HCT116 (cell line): Measurements from ENCODE around the gene PRRC2A. TPM values are rescaled to one million over a fixed set of nuclear protein-coding genes. Genes with fewer than 3 reads are reported as not detected.

Source experiments
- ATAC-seq: fragments of 200-7000 bp; cut with Tn5 transposase; 2 replicates; pipeline ENCODE4 v1.9.1; 2020; ENCODE audit warnings: mild to moderate bottlenecking, moderate library complexity
- BruUV-seq: library from RNA; stranded (reverse); fragments of 400-500 nt; replicated peaks from 2 replicates; lab custom pipeline; 2021; lab: Mats Ljungman, UMichigan
- CTCF ChIA-PET: fragments of 300-600 bp; sonication (Branson Sonifier 250); formaldehyde crosslinking; loops from one replicate; lab custom pipeline; 2021; ENCODE audit warnings: antibody characterized with exemption; lab: Charles Lee
- POLR2A ChIA-PET: fragments of 300-600, 350-600 bp; sonication (Branson Sonifier 250); formaldehyde crosslinking; loops from one replicate; lab custom pipeline; 2021; ENCODE audit warnings: antibody characterized with exemption; lab: Charles Lee
- RAD21 ChIA-PET, 2 experiments: fragments of 300-600 bp; sonication (Branson Sonifier 250); formaldehyde crosslinking; loops; one replicate each; lab custom pipeline; 2023; ENCODE audit warnings: low total read pairs in 2 of 2; ENCODE audit not compliant: uncharacterized antibody in 2 of 2, unreplicated experiment in 2 of 2, low non-redundant PET in 1 of 2; lab: Charles Lee
- DNase-seq: peaks from one replicate; pipeline ENCODE4 v3.0.0-alpha.2; 2010; ENCODE audit warnings: low read depth, low spot score
- H2AFZ ChIP-seq: fragments of 200-600 bp; shearing (Covaris generic), sonication (generic); 2 replicates; pipeline ENCODE4 v1.6.1; 2017; ENCODE audit warnings: low read depth, mixed run types, mixed read lengths, antibody characterized with exemption, low read length; ENCODE audit not compliant: poor library complexity, severe bottlenecking
- H3K27ac ChIP-seq: 2 replicates; pipeline ENCODE4 v1.5.1; 2012; ENCODE audit warnings: low read depth, low read length
- H3K27me3 ChIP-seq: fragments of 200-600 bp; sonication (generic); 2 replicates; pipeline ENCODE4 v1.6.1; 2016; ENCODE audit warnings: mixed run types, low read length, mixed read lengths; ENCODE audit not compliant: insufficient read depth
- H3K36me3 ChIP-seq, 2 experiments: fragments of 200-500 bp in 1 of 2; fragments of 200-600 bp in 1 of 2; sonication (Bioruptor generic) in 1 of 2; sonication (generic) in 1 of 2; 2 replicates each; pipeline versions ENCODE4 v1.5.1 to v1.6.1; 2014 to 2016; ENCODE audit warnings: low read length in 2 of 2, inconsistent platforms in 1 of 2, mixed read lengths in 1 of 2, mixed run types in 1 of 2; ENCODE audit not compliant: insufficient read depth in 2 of 2, control insufficient read depth in 1 of 2
- H3K4me1 ChIP-seq, 2 experiments: fragments of 200-600 bp in 1 of 2; sonication (generic) in 1 of 2; 2 replicates each; pipeline versions ENCODE4 v1.5.1 to v1.6.1; 2012 to 2017; ENCODE audit warnings: low read length in 2 of 2, inconsistent platforms in 1 of 2, mild to moderate bottlenecking in 1 of 2, mixed read lengths in 1 of 2, mixed run types in 1 of 2, moderate library complexity in 1 of 2; ENCODE audit not compliant: insufficient read depth in 2 of 2, control insufficient read depth in 1 of 2
- H3K4me2 ChIP-seq: fragments of 200-600 bp; sonication (generic); 2 replicates; pipeline ENCODE4 v1.6.1; 2017; ENCODE audit warnings: mixed run types, low read length, mixed read lengths
- H3K4me3 ChIP-seq, 2 experiments: fragments of 200-600 bp in 1 of 2; sonication (generic) in 1 of 2; replicated peaks in 1 of 2; 2 replicates each; pipeline ENCODE4 v1.5.1; 2011 to 2016; ENCODE audit warnings: low read length in 2 of 2, control low read depth in 1 of 2, low read depth in 1 of 2, mild to moderate bottlenecking in 1 of 2, mixed read lengths in 1 of 2, mixed run types in 1 of 2
- H3K79me2 ChIP-seq: fragments of 200-600 bp; sonication (generic); 2 replicates; pipeline ENCODE4 v1.6.1; 2017; ENCODE audit warnings: mild to moderate bottlenecking, mixed run types, low read length, moderate library complexity, mixed read lengths; ENCODE audit not compliant: insufficient read depth
- H3K9ac ChIP-seq: fragments of 200-600 bp; sonication (generic); 2 replicates; pipeline ENCODE4 v1.6.1; 2016; ENCODE audit warnings: low read length, mixed read lengths
- H3K9me2 ChIP-seq: fragments of 200-600 bp; sonication (generic), shearing (Covaris generic); 2 replicates; pipeline ENCODE4 v1.6.1; 2017; ENCODE audit warnings: mixed run types, mild to moderate bottlenecking, moderate library complexity; ENCODE audit not compliant: insufficient read depth
- H3K9me3 ChIP-seq, 2 experiments: fragments of 200-500 bp in 1 of 2; fragments of 200-600 bp in 1 of 2; sonication (Bioruptor generic) in 1 of 2; sonication (generic) in 1 of 2; 2 replicates each; pipeline ENCODE4 v1.6.1; 2014 to 2017; ENCODE audit warnings: low read length in 2 of 2, mixed read lengths in 2 of 2, inconsistent platforms in 1 of 2, low read depth in 1 of 2, mild to moderate bottlenecking in 1 of 2, mixed run types in 1 of 2, moderate library complexity in 1 of 2; ENCODE audit not compliant: control insufficient read depth in 1 of 2, insufficient read depth in 1 of 2
- H4K20me1 ChIP-seq: fragments of 200-600 bp; sonication (generic), shearing (Covaris generic); 2 replicates; pipeline ENCODE4 v1.6.1; 2017; ENCODE audit warnings: mixed run types, mild to moderate bottlenecking, moderate library complexity; ENCODE audit not compliant: insufficient read depth
- CEBPB ChIP-seq: IDR thresholded peaks from 2 replicates; pipeline ENCODE4 v1.6.1; 2012; ENCODE audit warnings: low read depth
- ELF1 ChIP-seq: IDR thresholded peaks from 2 replicates; pipeline ENCODE4 v1.6.1; 2012; ENCODE audit warnings: low read depth, borderline replicate concordance
- EZH2 ChIP-seq: fragments of 200-600 bp; sonication (generic); IDR thresholded peaks from 2 replicates; pipeline ENCODE4 v1.6.1; 2017; ENCODE audit warnings: antibody characterized with exemption, mixed run types
- FOSL1 ChIP-seq: IDR thresholded peaks from 2 replicates; pipeline ENCODE4 v1.6.1; 2012; ENCODE audit warnings: low read depth
- POLR2A ChIP-seq: IDR thresholded peaks from 2 replicates; pipeline ENCODE4 v1.7.0; 2011; ENCODE audit warnings: borderline replicate concordance; ENCODE audit not compliant: insufficient read depth, insufficient read length; ENCODE audit errors: extremely low read depth
- SIN3A ChIP-seq: IDR thresholded peaks from 2 replicates; pipeline ENCODE4 v1.6.1; 2012; ENCODE audit warnings: low read depth
- SP1 ChIP-seq: IDR thresholded peaks from 2 replicates; pipeline ENCODE4 v1.6.1; 2012; ENCODE audit warnings: low read depth
- SRF ChIP-seq: IDR thresholded peaks from 2 replicates; pipeline ENCODE4 v1.6.1; 2012; ENCODE audit warnings: low read depth
- TCF7L2 ChIP-seq: IDR thresholded peaks from 2 replicates; pipeline ENCODE4 v1.7.0; 2011; ENCODE audit warnings: borderline replicate concordance, inconsistent platforms; ENCODE audit not compliant: insufficient read depth, insufficient read length; ENCODE audit errors: extremely low read depth
- YY1 ChIP-seq: IDR thresholded peaks from 2 replicates; pipeline ENCODE4 v1.6.1; 2011; ENCODE audit warnings: low read length, low read depth, moderate library complexity, mild to moderate bottlenecking; ENCODE audit not compliant: insufficient replicate concordance; ENCODE audit errors: extremely low read depth
- ZFX ChIP-seq: fragments of 450-650 bp; IDR thresholded peaks from 2 replicates; pipeline ENCODE4 v1.6.1; 2017
- ZNF274 ChIP-seq: fragments of 200-500 bp; sonication (Bioruptor generic); IDR thresholded peaks from 2 replicates; pipeline ENCODE4 v1.6.1; 2014; ENCODE audit warnings: mild to moderate bottlenecking, low read depth, low read length, inconsistent platforms
- intact Hi-C: fragments of 100-400 bp; cut with micrococcal nuclease; formaldehyde crosslinking; loops from 2 replicates; pipeline ENCODE4 v1.10.0; 2022
- total RNA-seq: library from RNA; stranded (reverse); gene quantifications from one replicate; pipeline ENCODE4 v1.2.1, GENCODE V29; 2021; ENCODE audit not compliant: unreplicated experiment
- TF ChIP-seq, protein P1 (sequence below): IDR thresholded peaks from 2 replicates; pipeline ENCODE4 v1.6.1; 2012; ENCODE audit warnings: low read depth
- TF ChIP-seq, protein P2 (sequence below): IDR thresholded peaks from 2 replicates; pipeline ENCODE4 v1.6.1; 2012
- TF ChIP-seq, protein P3 (sequence below), 3 experiments: fragments of 200-600 bp in 1 of 3; sonication (generic) in 1 of 3; IDR thresholded peaks in 2 of 3; conservative IDR thresholded peaks in 1 of 3; 2 replicates each; pipeline ENCODE4 v1.5.1; 2012 to 2017; ENCODE audit warnings: low read depth in 2 of 3, low read length in 2 of 3, antibody characterized with exemption in 1 of 3, borderline replicate concordance in 1 of 3, control low read depth in 1 of 3, mild to moderate bottlenecking in 1 of 3, mixed read lengths in 1 of 3, mixed run types in 1 of 3, moderate library complexity in 1 of 3; ENCODE audit not compliant: insufficient read depth in 1 of 3
- TF ChIP-seq, protein P4 (sequence below): IDR thresholded peaks from 2 replicates; pipeline ENCODE4 v1.6.1; 2012
- TF ChIP-seq, protein P5 (sequence below): IDR thresholded peaks from 2 replicates; pipeline ENCODE4 v1.6.1; 2011; ENCODE audit warnings: mild to moderate bottlenecking, low read length, moderate library complexity; ENCODE audit not compliant: insufficient replicate concordance; ENCODE audit errors: extremely low read depth

The PRRC2A gene
- total RNA-seq, 1 experiment from 2014 or later, result 250 TPM

DNA sequence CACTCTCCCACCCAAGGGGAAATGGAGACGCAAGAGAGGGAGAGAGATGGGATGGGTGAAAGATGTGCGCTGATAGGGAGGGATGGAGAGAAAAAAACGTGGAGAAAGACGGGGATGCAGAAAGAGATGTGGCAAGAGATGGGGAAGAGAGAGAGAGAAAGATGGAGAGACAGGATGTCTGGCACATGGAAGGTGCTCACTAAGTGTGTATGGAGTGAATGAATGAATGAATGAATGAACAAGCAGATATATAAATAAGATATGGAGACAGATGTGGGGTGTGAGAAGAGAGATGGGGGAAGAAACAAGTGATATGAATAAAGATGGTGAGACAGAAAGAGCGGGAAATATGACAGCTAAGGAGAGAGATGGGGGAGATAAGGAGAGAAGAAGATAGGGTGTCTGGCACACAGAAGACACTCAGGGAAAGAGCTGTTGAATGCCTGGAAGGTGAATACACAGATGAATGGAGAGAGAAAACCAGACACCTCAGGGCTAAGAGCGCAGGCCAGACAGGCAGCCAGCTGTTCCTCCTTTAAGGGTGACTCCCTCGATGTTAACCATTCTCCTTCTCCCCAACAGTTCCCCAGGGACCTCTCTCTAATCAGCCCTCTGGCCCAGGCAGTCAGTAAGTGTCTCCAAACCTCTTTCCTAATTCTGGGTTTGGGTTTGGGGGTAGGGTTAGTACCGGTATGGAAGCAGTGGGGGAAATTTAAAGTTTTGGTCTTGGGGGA, 44.4 kb upstream of the PRRC2A start:
- ChIA-PET POLR2A (interaction anchor here (0.8 kb wide), 1 partner anchor 76 kb away, joined by 3 read pairs; no protein-coding TSS in a partner anchor), CTCF (interaction anchor here (0.9 kb wide), 1 partner anchor 22 kb away, joined by 3 read pairs; no protein-coding TSS in a partner anchor), RAD21 (no interaction called here)
- intact Hi-C loops, result no loop called here
- no peak overlapping the region for H3K9ac ChIP-seq
- no peaks in the 10 kb centered on the region for H3K79me2 ChIP-seq
- DNase-seq, result no peak
- no peak for TF ChIP-seq CEBPB
- TF ChIP-seq POLR2A, result no peak
- TF ChIP-seq ZFX, result no peak
- TF ChIP-seq EZH2, result no peak
- TF ChIP-seq, protein P1, sequence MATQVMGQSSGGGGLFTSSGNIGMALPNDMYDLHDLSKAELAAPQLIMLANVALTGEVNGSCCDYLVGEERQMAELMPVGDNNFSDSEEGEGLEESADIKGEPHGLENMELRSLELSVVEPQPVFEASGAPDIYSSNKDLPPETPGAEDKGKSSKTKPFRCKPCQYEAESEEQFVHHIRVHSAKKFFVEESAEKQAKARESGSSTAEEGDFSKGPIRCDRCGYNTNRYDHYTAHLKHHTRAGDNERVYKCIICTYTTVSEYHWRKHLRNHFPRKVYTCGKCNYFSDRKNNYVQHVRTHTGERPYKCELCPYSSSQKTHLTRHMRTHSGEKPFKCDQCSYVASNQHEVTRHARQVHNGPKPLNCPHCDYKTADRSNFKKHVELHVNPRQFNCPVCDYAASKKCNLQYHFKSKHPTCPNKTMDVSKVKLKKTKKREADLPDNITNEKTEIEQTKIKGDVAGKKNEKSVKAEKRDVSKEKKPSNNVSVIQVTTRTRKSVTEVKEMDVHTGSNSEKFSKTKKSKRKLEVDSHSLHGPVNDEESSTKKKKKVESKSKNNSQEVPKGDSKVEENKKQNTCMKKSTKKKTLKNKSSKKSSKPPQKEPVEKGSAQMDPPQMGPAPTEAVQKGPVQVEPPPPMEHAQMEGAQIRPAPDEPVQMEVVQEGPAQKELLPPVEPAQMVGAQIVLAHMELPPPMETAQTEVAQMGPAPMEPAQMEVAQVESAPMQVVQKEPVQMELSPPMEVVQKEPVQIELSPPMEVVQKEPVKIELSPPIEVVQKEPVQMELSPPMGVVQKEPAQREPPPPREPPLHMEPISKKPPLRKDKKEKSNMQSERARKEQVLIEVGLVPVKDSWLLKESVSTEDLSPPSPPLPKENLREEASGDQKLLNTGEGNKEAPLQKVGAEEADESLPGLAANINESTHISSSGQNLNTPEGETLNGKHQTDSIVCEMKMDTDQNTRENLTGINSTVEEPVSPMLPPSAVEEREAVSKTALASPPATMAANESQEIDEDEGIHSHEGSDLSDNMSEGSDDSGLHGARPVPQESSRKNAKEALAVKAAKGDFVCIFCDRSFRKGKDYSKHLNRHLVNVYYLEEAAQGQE, result no peak
- no peak for TF ChIP-seq TCF7L2
- TF ChIP-seq, protein P2, sequence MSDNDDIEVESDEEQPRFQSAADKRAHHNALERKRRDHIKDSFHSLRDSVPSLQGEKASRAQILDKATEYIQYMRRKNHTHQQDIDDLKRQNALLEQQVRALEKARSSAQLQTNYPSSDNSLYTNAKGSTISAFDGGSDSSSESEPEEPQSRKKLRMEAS, result no peak
- TF ChIP-seq SP1, result no peak
- TF ChIP-seq, protein P3, sequence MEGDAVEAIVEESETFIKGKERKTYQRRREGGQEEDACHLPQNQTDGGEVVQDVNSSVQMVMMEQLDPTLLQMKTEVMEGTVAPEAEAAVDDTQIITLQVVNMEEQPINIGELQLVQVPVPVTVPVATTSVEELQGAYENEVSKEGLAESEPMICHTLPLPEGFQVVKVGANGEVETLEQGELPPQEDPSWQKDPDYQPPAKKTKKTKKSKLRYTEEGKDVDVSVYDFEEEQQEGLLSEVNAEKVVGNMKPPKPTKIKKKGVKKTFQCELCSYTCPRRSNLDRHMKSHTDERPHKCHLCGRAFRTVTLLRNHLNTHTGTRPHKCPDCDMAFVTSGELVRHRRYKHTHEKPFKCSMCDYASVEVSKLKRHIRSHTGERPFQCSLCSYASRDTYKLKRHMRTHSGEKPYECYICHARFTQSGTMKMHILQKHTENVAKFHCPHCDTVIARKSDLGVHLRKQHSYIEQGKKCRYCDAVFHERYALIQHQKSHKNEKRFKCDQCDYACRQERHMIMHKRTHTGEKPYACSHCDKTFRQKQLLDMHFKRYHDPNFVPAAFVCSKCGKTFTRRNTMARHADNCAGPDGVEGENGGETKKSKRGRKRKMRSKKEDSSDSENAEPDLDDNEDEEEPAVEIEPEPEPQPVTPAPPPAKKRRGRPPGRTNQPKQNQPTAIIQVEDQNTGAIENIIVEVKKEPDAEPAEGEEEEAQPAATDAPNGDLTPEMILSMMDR (IDR thresholded peaks at IDR 0.05 in 2 of 3, conservative IDR thresholded peaks at IDR 0.05 in 1 of 3; ENCODE audit: borderline replicate concordance in 1 of 3, insufficient read depth in 1 of 3, low read depth in 2 of 3, low read length in 2 of 3), result no peak
- TF ChIP-seq ELF1, result no peak
- no peak for TF ChIP-seq ZNF274
- no peak for TF ChIP-seq FOSL1
- TF ChIP-seq, protein P4, sequence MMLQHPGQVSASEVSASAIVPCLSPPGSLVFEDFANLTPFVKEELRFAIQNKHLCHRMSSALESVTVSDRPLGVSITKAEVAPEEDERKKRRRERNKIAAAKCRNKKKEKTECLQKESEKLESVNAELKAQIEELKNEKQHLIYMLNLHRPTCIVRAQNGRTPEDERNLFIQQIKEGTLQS, result no peak
- TF ChIP-seq YY1, result no peak
- TF ChIP-seq, protein P5, sequence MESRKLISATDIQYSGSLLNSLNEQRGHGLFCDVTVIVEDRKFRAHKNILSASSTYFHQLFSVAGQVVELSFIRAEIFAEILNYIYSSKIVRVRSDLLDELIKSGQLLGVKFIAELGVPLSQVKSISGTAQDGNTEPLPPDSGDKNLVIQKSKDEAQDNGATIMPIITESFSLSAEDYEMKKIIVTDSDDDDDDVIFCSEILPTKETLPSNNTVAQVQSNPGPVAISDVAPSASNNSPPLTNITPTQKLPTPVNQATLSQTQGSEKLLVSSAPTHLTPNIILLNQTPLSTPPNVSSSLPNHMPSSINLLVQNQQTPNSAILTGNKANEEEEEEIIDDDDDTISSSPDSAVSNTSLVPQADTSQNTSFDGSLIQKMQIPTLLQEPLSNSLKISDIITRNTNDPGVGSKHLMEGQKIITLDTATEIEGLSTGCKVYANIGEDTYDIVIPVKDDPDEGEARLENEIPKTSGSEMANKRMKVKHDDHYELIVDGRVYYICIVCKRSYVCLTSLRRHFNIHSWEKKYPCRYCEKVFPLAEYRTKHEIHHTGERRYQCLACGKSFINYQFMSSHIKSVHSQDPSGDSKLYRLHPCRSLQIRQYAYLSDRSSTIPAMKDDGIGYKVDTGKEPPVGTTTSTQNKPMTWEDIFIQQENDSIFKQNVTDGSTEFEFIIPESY, result no peak
- TF ChIP-seq SIN3A, result no peak
- no peak for TF ChIP-seq SRF
- BruUV-seq, result no TSS peak
- H3K4me2 ChIP-seq, result no peak overlapping the region
- H3K9me3 ChIP-seq, result no peaks in the 10 kb centered on the region
- no peak overlapping the region for H3K4me3 ChIP-seq
- peaks cover 0 to 9% of the 10 kb centered on the region in 2 experiments; a peak in 1 of 4 replicates for H3K4me1 ChIP-seq
- no peaks in the 10 kb centered on the region for H4K20me1 ChIP-seq
- no peaks in the 10 kb centered on the region for H3K27me3 ChIP-seq
- no peak overlapping the region for H3K27ac ChIP-seq
- no peaks in the 10 kb centered on the region for H3K9me2 ChIP-seq
- no peak for ATAC-seq
- H3K36me3 ChIP-seq, result no peaks in the 10 kb centered on the region
- no peak overlapping the region for H2AFZ ChIP-seq
